GM21515 (cell line): ENCODE data around the gene SLCO1A2.
"Not testable (repeated sequence)": the region's sequence is repeated elsewhere in the genome, so short reads cannot be mapped to it uniquely, and the experiment has no call there.

ENCODE experiments used
- ATAC-seq: cut with Tn5 transposase; IDR thresholded peaks from one replicate; pipeline ENCODE4 v1.9.1; 2021; ENCODE audit not compliant: unreplicated experiment

Gene SLCO1A2

GRCh38 chr12:21334771-21335325, at the start of gene SLCO1A2:
Gene SLCO1A2 (minus strand): TSS chr12:21334917. CDS start chr12:21334647, 270 bp downstream.
- no peak for ATAC-seq

- ATAC-seq: no peak
Measured at GRCh38 chr12:21384261-21384660, 49.5 kb upstream of the SLCO1A2 start.

- not testable (repeated sequence) for ATAC-seq
Measured at GRCh38 chr12:21381320-21381719, 46.6 kb upstream of the SLCO1A2 start.

- no peak for ATAC-seq
Measured at GRCh38 chr12:21379218-21379617, 44.5 kb upstream of the SLCO1A2 start.

- ATAC-seq: no peak
Measured at GRCh38 chr12:21372602-21373001, 37.9 kb upstream of the SLCO1A2 start, which contains the start of gene IAPP. Gene IAPP (plus strand): TSS chr12:21372902. CDS start chr12:21373352, 450 bp downstream.

GRCh38 chr12:21370845-21371449, 36.2 kb upstream of the SLCO1A2 start:
- no peak for ATAC-seq

GRCh38 chr12:21369141-21369980, 34.6 kb upstream of the SLCO1A2 start:
- no peak for ATAC-seq

GRCh38 chr12:21360632-21361031, 25.9 kb upstream of the SLCO1A2 start:
- ATAC-seq: not testable (repeated sequence)

GRCh38 chr12:21354641-21355040, 19.9 kb upstream of the SLCO1A2 start:
- ATAC-seq: no peak

GRCh38 chr12:21353948-21354347, 19.2 kb upstream of the SLCO1A2 start:
- ATAC-seq: no peak

GRCh38 chr12:21353487-21353886, 18.8 kb upstream of the SLCO1A2 start:
- ATAC-seq: no peak

- no peak for ATAC-seq
Measured at GRCh38 chr12:21350975-21351374, 16.3 kb upstream of the SLCO1A2 start.

- no peak for ATAC-seq
Measured at GRCh38 chr12:21346542-21347205, 12.0 kb upstream of the SLCO1A2 start.

- no peak for ATAC-seq
Measured at GRCh38 chr12:21343636-21344035, 8.9 kb upstream of the SLCO1A2 start.

- no peak for ATAC-seq
Measured at GRCh38 chr12:21341769-21342168, 7.1 kb upstream of the SLCO1A2 start.

- ATAC-seq: no peak
Measured at GRCh38 chr12:21340403-21340802, 5.7 kb upstream of the SLCO1A2 start.

GRCh38 chr12:21339921-21340320, 5.2 kb upstream of the SLCO1A2 start:
- ATAC-seq: no peak

GRCh38 chr12:21337959-21338744, 3.4 kb upstream of the SLCO1A2 start:
- ATAC-seq: no peak

- ATAC-seq: no peak
Measured at GRCh38 chr12:21337453-21337852, 2.7 kb upstream of the SLCO1A2 start.

- no peak for ATAC-seq
Measured at GRCh38 chr12:21336656-21337055, 1.9 kb upstream of the SLCO1A2 start.
